Activated effector memory CD4-positive, alpha-beta T cell treated with Interleukin-2 at 50 U/mL for 16 hours (primary cell): Measurements from ENCODE around the gene MEIS2.
"Not testable (repeated sequence)": the region's sequence is repeated elsewhere in the genome, so short reads cannot be mapped to it uniquely, and the experiment has no call there.

Experiments used
- DNase-seq: peaks from one replicate; pipeline ENCODE4 v3.0.0-alpha.2; 2020

The MEIS2 gene

DNA sequence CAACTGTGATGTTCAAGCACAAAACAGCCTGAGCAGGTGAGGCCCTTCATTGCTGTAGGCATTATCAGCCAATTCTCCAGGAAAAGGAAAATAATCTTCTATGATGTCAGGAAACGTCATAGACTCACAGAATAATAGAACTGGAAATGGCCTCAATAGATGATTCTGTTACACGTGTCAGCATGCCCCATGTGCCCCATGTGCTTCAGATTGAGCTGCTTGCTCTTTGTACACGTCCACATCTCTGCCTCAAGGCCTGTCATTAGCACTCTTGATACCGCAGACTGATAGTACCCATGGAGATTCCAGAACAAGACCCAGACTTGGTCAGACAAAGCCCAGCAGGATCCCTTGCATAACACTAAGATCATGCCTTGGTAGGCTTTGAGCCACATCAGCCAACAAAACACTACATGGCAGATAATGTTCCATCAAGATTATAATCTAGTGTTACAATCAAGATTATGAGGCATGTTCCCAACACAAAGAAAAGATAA, 95.9 kb downstream of the MEIS2 start:
- no peak for DNase-seq

- DNase-seq, result no peak
These were observed 98.2 kb downstream of the MEIS2 start for GRCh38 chr15:37002041-37002672.

GRCh38 chr15:37001417-37001816, 98.9 kb downstream of the MEIS2 start:
- DNase-seq, result no peak

GRCh38 chr15:36999778-37000177, 100.6 kb downstream of the MEIS2 start:
- no peak for DNase-seq

GRCh38 chr15:36996538-36997181, 103.7 kb downstream of the MEIS2 start:
- no peak for DNase-seq

GRCh38 chr15:36996121-36996520, 104.2 kb downstream of the MEIS2 start:
- no peak for DNase-seq

GRCh38 chr15:36994790-36995189, 105.6 kb downstream of the MEIS2 start:
- no peak for DNase-seq

- DNase-seq, result no peak
These were observed 107.9 kb downstream of the MEIS2 start for GRCh38 chr15:36992454-36992853.

DNA sequence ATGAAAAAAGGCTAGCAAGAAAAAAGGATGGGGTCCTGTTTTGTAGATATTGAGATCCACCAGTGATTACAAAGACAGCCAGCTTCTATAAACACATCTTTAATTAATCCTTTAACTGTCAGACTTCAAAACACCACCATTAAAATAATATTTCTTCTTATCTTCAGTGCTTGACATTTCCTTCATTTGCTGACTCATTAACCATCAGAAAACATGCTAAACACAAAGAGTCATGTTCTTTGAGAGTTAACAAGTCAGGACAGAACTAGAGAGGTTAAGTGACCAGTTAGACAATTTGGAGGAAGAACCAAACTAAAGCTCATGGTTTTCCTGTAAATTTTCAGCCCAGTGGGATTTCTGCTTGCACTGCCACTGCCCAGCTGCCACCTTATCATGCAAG, 111.4 kb downstream of the MEIS2 start:
- no peak for DNase-seq

GRCh38 chr15:36982430-36982829, 117.9 kb downstream of the MEIS2 start:
- DNase-seq, result no peak

DNA sequence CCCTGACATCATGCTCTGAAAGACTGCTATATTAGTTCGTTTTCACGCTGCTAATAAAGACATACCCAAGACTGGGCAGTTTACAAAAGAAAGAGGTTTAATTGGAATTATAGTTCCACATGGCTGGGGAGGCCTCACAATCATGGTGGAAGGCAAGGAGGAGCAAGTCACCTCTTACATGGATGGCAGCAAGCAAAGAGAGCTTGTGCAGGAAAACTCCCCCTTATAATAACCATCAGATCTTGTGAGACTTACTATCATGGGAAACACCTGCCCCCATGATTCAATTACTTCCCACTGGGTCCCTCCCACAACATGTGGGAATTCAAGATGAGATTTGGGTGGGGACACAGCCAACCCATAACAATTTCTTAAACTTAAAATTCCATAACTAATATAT, 120.1 kb downstream of the MEIS2 start:
- DNase-seq, result not testable (repeated sequence)

- DNase-seq, result no peak
These were observed 121.7 kb downstream of the MEIS2 start for GRCh38 chr15:36978625-36979024.

DNA sequence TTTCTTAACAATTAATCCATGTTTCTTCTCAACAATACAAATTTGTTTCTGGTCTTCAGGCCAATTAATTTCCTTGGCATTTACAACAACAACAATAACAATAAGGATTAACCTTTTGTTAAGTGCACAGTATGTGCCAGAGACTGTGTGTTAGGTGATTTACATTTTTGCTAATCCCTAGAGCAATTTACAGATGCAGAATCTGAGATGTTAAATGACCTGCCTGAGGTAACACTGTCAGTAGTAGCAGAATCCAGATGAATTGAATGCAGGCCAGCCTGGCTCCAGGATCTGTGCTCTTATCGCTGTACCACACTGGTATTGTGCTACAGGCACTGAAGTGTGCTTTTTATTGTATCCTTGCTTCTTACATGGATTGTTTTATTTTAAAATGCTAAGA, 122.2 kb downstream of the MEIS2 start:
- DNase-seq, result no peak

DNA sequence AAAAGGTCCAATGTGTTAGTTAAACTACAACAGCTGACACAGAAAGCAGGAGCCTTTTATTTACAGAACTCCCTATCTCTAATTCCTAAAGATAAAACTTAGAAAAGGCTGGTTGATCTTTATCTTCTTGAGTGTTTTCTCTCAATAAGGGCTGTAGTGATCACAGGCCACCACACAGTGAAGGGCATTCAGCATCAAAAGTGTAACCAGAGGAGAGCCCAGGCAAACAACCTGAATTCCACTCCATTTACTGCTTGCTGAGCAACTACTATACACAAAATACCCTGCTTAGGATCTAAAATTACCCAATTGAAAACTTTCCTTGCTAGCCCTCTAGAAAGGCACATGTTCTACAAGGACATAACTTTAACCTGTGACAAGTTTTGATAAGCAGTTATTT, 122.7 kb downstream of the MEIS2 start:
- DNase-seq, result no peak

- DNase-seq, result no peak
These were observed 127.6 kb downstream of the MEIS2 start for GRCh38 chr15:36972704-36973103.

GRCh38 chr15:36970522-36970921, 129.8 kb downstream of the MEIS2 start:
- no peak for DNase-seq

- DNase-seq, result no peak
These were observed 132.4 kb downstream of the MEIS2 start for GRCh38 chr15:36967929-36968328.

DNA sequence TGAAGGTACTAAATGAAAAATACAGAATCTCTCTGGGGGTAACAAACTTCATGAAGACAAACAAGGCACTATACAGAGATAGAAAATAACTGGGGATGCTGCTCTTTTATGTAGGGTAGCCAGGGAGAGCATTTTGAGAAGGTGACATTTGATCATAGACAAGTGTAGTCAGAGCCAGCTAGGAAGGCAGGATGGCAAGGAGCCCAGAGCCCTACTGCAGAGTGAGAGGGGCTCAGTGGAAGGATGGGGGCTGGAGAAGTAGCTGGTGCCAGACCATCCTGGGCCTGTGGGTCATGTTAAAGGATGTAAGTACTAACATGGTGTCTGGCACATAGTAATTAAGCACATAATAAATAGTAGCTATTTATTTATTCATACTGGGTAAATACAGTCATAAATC, 133.6 kb downstream of the MEIS2 start:
- no peak for DNase-seq

DNA sequence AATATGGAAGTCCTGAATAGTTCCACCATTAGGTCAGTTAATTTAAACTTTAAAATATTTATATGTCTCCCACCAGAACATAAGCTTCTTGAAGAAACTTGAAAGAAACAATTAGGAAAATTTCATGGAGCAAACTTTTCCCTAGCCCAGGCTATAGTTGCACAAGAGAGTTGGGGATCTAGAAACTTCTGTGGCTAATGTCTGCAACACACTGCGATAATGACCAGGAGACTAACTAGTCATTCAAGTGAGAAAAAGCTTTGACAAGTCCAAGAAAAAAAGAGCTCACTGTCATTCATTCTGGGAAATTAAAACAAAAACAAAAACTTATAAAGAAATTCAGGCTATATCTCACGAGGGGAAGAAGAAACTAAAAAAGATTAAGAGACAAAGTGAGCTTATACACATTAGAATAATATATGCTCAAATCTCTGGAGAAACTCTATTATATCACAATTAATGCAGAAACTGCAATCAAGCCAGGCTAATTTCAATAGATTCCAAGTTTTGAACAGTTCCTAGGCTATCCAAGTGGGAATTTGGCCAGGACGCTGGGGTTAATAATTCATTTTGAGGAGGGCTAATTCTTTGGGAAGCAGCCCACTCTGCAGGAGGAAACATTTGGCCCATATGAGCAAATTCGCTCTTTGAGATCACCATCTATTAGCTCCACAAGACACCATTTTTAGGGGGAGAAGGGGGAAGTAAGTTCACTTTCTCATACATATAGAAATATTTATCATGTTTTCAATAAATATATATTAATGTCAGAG, 134.6 kb downstream of the MEIS2 start:
- no peak for DNase-seq

DNA sequence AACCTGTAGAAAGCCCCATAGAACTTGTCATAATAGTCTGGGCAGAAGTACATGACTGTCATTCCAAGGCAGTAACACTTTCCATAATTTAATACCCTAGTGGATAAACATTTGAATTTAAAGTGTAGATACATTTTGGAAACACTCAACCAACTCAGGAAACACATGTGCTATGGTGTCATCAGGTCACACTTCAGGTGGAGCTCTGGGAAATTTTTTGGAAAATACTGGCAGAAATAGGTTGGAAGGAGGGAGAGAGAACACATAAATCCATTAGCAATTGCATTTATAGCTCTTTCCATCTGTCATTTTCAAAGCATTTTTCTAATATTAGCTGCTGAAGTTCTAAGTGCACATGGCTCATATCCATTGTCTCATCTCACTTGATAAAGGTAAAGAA, 135.7 kb downstream of the MEIS2 start:
- DNase-seq, result no peak

DNA sequence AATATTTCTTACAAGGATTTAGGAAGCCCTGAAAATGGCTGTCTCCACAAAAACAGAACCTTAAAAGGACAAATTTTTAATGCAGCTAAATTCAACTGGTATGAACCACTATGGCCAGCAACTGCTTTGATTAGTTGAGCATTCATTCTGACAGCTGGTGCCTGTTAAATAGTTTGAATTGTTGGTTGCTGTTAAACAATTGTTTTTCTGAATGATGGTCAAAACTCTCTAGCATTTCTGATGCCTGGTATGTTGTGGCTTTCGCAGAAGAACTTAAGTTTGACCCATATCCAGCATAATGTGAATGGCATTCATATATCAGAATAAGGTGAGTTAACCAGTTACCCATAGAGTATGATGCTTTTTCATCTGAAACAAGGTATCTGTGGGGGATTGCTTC, 138.4 kb downstream of the MEIS2 start:
- DNase-seq, result no peak

GRCh38 chr15:36960947-36961227, 139.5 kb downstream of the MEIS2 start:
- DNase-seq, result no peak

- no peak for DNase-seq
These were observed 140.0 kb downstream of the MEIS2 start for GRCh38 chr15:36960179-36960946.

DNA sequence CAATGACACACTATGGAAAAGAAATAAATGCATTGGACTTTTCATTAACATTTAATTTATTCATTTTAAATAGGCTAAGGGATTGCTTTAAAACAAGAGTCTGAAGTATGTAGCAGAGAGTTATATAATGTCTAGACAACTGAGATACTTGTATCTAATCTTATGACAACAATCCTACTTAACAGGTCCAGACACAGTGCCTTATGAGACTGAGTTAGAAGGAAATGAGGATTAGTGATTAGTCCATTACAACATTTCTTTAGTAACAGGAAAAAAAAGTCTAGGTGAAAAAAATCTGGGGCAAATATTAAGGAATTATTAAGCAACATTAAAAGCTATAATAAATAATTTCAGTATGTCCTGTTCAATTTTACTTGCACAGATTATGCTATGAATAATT, 140.6 kb downstream of the MEIS2 start:
- DNase-seq, result no peak
